Stimulated activated CD8-positive, alpha-beta memory T cell treated with anti-CD3 and anti-CD28 coated beads, Interleukin-15, amount 100 ng/mL, for 1 hour (primary cell): ENCODE results near the gene RPL29.
"Not testable (repeated sequence)": the region's sequence is repeated elsewhere in the genome, so short reads cannot be mapped to it uniquely, and the experiment has no call there.

Experiments
- DNase-seq: peaks from one replicate; pipeline ENCODE4 v3.0.0-alpha.2; 2020; ENCODE audit warnings: low read depth

RPL29 gene

GRCh38 chr3:52005571-52005986 is 9.9 kb upstream of the RPL29 start:
- no peak for DNase-seq

GRCh38 chr3:52004906-52005395 is 9.3 kb upstream of the RPL29 start:
- DNase-seq = no peak

GRCh38 chr3:52004163-52004787 is 8.6 kb upstream of the RPL29 start:
- DNase-seq = no peak

- no peak for DNase-seq
Measured at GRCh38 chr3:52002748-52003147, 7.1 kb upstream of the RPL29 start.

GRCh38 chr3:52001443-52001974 is 5.8 kb upstream of the RPL29 start:
- DNase-seq = peak; percentile 82

GRCh38 chr3:51999846-52000245 is 4.2 kb upstream of the RPL29 start:
- DNase-seq = no peak

GRCh38 chr3:51998774-51999173 is 3.1 kb upstream of the RPL29 start:
- DNase-seq = no peak

- no peak for DNase-seq
Measured at GRCh38 chr3:51997935-51998596, 2.4 kb upstream of the RPL29 start.

GRCh38 chr3:51997172-51997571 is 1.5 kb upstream of the RPL29 start:
- no peak for DNase-seq

- no peak for DNase-seq
Measured at GRCh38 chr3:51994530-51994929, 1.2 kb downstream of the RPL29 start.

GRCh38 chr3:51993657-51994056 is 2.0 kb downstream of the RPL29 start:
- DNase-seq = not testable (repeated sequence)

- DNase-seq = no peak
Measured at GRCh38 chr3:51992017-51992682, 3.5 kb downstream of the RPL29 start.

GRCh38 chr3:51990501-51990971 is 5.2 kb downstream of the RPL29 start:
- DNase-seq = not testable (repeated sequence)

GRCh38 chr3:51988286-51989146 is 7.2 kb downstream of the RPL29 start:
- no peak for DNase-seq

GRCh38 chr3:51987568-51987967 is 8.1 kb downstream of the RPL29 start:
- no peak for DNase-seq

- no peak for DNase-seq
Measured at GRCh38 chr3:51986010-51986947, 9.4 kb downstream of the RPL29 start.

GRCh38 chr3:51985063-51985462 is 10.6 kb downstream of the RPL29 start:
- DNase-seq = no peak

GRCh38 chr3:51984269-51984647 is 11.4 kb downstream of the RPL29 start:
- no peak for DNase-seq

GRCh38 chr3:51983578-51984268 is 12.0 kb downstream of the RPL29 start:
- no peak for DNase-seq
